Ishikawa (cell line): Measurements from ENCODE around the gene ADARB1.

Source experiments
- CEBPB ChIP-seq: IDR thresholded peaks from 2 replicates; pipeline ENCODE4 v1.6.1; 2012
- CREB1 ChIP-seq: IDR thresholded peaks from 2 replicates; pipeline ENCODE4 v1.6.1; 2012; ENCODE audit warnings: low read depth
- EGR1 ChIP-seq: IDR thresholded peaks from 2 replicates; pipeline ENCODE4 v1.6.1; 2012
- EP300 ChIP-seq: IDR thresholded peaks from 2 replicates; pipeline ENCODE4 v1.6.1; 2012; ENCODE audit warnings: borderline replicate concordance
- FOXM1 ChIP-seq: IDR thresholded peaks from 2 replicates; pipeline ENCODE4 v1.6.1; 2012; ENCODE audit warnings: low read depth, borderline replicate concordance
- NFIC ChIP-seq: IDR thresholded peaks from 2 replicates; pipeline ENCODE4 v1.6.1; 2012
- RAD21 ChIP-seq: IDR thresholded peaks from 2 replicates; pipeline ENCODE4 v1.6.1; 2012; ENCODE audit warnings: low read depth
- TAF1 ChIP-seq: IDR thresholded peaks from 2 replicates; pipeline ENCODE4 v1.6.1; 2012; ENCODE audit warnings: low read depth, mild to moderate bottlenecking
- TCF12 ChIP-seq: IDR thresholded peaks from 2 replicates; pipeline ENCODE4 v1.6.1; 2012; ENCODE audit warnings: low read depth
- TEAD4 ChIP-seq: IDR thresholded peaks from 2 replicates; pipeline ENCODE4 v1.6.1; 2012
- YY1 ChIP-seq: IDR thresholded peaks from 2 replicates; pipeline ENCODE4 v1.6.1; 2012; ENCODE audit warnings: low read depth
- ZBTB7A ChIP-seq: IDR thresholded peaks from 2 replicates; pipeline ENCODE4 v1.6.1; 2012; ENCODE audit warnings: low read depth
- TF ChIP-seq, protein P1 (sequence below): IDR thresholded peaks from 2 replicates; pipeline ENCODE4 v1.6.1; 2012
- TF ChIP-seq, protein P2 (sequence below): IDR thresholded peaks from 2 replicates; pipeline ENCODE4 v1.6.1; 2012
- TF ChIP-seq, protein P3 (sequence below): IDR thresholded peaks from 2 replicates; pipeline ENCODE4 v1.6.1; 2012; ENCODE audit warnings: low read depth, mild to moderate bottlenecking

ADARB1 gene

DNA sequence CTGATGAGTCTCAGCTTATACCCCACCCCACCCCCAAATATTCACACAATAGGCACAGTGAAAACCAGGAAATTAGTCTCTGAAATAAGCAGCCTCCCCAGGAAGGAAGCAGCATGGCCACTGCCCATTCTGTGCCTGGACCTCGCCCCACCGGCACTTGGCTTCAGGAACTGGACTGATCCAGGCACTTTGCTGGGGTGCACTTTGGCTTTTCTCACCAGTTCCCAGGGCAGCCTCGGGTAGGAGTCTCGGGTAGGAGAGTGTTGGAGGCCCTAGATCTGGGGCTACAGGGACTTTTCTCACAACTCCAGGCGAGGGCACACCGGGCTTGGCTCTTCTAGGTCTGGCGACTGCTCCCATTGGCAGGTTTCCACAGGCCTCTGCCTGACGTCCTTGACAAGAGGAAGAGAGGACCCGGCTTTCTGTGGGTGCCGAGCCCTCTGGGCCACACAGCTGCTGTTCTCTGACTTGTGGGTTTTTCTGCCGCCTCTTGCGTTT, 18.7 kb downstream of the ADARB1 start:
- no peak for TF ChIP-seq EP300
- TF ChIP-seq CREB1, result no peak
- TF ChIP-seq, protein P1, sequence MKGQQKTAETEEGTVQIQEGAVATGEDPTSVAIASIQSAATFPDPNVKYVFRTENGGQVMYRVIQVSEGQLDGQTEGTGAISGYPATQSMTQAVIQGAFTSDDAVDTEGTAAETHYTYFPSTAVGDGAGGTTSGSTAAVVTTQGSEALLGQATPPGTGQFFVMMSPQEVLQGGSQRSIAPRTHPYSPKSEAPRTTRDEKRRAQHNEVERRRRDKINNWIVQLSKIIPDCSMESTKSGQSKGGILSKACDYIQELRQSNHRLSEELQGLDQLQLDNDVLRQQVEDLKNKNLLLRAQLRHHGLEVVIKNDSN, result no peak
- no peak for TF ChIP-seq NFIC
- TF ChIP-seq EGR1, result no peak
- TF ChIP-seq RAD21, result no peak
- TF ChIP-seq, protein P2, sequence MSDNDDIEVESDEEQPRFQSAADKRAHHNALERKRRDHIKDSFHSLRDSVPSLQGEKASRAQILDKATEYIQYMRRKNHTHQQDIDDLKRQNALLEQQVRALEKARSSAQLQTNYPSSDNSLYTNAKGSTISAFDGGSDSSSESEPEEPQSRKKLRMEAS, result no peak
- TF ChIP-seq YY1, result no peak
- TF ChIP-seq FOXM1, result no peak

DNA sequence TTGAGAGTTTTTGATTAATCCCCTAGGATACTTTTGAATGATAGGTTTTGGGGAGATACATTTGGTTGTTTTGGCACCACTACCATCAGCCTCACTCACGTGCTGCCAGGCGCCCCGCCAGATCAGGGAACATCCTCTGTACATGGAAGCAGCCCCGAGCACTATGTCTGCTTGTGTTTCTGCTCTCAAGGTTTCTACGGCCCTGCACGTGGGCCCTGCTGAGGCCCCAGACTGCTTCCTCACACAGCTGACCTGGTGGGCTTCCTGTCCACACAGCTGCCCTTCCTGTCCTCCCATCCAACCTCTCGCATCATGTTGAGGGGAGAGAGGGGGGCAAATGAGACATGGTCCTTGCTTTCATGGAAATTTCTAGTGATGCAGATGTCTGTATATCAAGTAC, 20.0 kb downstream of the ADARB1 start:
- TF ChIP-seq, protein P2, result no peak
- TF ChIP-seq, protein P3, sequence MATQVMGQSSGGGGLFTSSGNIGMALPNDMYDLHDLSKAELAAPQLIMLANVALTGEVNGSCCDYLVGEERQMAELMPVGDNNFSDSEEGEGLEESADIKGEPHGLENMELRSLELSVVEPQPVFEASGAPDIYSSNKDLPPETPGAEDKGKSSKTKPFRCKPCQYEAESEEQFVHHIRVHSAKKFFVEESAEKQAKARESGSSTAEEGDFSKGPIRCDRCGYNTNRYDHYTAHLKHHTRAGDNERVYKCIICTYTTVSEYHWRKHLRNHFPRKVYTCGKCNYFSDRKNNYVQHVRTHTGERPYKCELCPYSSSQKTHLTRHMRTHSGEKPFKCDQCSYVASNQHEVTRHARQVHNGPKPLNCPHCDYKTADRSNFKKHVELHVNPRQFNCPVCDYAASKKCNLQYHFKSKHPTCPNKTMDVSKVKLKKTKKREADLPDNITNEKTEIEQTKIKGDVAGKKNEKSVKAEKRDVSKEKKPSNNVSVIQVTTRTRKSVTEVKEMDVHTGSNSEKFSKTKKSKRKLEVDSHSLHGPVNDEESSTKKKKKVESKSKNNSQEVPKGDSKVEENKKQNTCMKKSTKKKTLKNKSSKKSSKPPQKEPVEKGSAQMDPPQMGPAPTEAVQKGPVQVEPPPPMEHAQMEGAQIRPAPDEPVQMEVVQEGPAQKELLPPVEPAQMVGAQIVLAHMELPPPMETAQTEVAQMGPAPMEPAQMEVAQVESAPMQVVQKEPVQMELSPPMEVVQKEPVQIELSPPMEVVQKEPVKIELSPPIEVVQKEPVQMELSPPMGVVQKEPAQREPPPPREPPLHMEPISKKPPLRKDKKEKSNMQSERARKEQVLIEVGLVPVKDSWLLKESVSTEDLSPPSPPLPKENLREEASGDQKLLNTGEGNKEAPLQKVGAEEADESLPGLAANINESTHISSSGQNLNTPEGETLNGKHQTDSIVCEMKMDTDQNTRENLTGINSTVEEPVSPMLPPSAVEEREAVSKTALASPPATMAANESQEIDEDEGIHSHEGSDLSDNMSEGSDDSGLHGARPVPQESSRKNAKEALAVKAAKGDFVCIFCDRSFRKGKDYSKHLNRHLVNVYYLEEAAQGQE, result no peak
- no peak for TF ChIP-seq TCF12
- no peak for TF ChIP-seq CREB1
- TF ChIP-seq ZBTB7A, result no peak
- TF ChIP-seq TEAD4, result no peak

DNA sequence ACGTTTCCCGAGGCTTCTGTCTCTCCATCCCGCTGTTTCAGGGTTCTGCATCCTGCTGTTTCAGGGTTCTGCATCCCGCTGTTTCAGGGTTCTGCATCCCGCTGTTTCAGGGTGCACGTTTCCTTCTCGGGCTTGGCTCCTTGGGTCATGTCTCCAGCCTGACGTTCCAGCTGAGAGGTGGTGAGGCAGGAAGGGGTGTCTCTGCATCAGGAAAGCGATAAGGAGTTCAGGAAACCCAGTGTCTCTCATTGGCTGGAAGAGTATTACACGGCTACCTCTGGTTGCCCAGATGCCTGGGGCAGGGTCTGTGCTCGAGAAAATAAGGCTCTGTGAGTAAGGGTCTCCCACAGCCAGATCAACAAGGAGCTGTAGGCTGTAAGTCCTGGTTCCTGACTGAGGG, 21.1 kb downstream of the ADARB1 start:
- TF ChIP-seq NFIC, result no peak
- no peak for TF ChIP-seq FOXM1
- no peak for TF ChIP-seq EGR1
- TF ChIP-seq, protein P2, result no peak
- no peak for TF ChIP-seq CREB1
- TF ChIP-seq TCF12, result no peak
- TF ChIP-seq YY1, result no peak
- TF ChIP-seq CEBPB, result no peak
- TF ChIP-seq EP300, result no peak

DNA sequence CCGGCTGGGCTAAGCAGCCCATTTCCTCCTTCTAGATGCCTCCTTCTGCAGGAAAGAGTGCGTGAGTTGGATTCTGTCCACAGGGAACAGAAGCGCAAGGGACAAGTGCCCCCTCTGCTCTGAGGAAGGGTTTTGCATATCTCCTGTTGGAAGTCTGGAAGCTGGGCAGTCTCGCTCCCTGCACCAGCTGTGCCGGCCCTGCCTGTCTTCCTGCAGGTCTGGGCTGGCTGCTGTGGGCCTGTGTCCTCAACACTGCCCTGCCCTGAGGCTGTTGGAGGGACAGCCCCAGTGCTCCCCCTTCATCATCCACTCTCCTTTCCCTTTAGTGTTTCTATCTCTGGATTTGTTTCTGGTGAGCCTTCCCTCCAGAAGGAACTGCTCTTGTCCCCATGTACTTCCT, 21.8 kb downstream of the ADARB1 start:
- TF ChIP-seq RAD21 (no peak), FOXM1 (no peak), EP300 (no peak), TAF1 (no peak), NFIC (no peak), ZBTB7A (no peak), EGR1 (no peak), CREB1 (no peak)
- TF ChIP-seq, protein P2, result no peak
- TF ChIP-seq, protein P1, result no peak
- TF ChIP-seq, protein P3, result no peak

DNA sequence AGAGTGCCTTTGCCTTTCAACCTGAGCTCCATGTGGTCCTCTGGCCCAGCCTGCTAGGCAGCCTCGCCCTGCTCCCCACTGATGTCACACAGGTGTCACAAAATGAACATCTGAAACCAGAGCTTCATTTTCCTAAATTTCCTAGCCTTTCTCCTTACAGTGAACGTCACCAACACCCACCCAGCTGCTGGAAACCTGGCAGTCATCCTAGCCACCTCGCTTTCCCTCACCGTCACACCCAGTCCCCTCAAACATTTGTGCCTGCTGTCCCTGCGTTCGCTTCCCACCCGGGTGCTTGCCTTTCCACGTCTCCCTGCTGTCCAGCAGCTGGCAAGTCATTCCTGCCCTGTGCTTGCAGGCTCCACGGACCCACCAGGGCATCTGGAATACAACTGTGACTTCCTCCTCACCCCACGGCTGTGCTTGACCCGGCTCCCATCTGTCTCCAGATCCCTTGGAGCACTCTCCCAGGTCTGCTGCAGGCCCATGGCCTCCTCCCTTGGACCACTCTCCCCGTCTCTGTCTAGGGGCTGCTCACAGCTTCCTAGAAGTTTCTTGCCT, 23.5 kb downstream of the ADARB1 start:
- no peak for TF ChIP-seq CREB1
- TF ChIP-seq TAF1, result no peak
- no peak for TF ChIP-seq CEBPB
- TF ChIP-seq, protein P2, result no peak
- TF ChIP-seq, protein P1, result no peak
- no peak for TF ChIP-seq EGR1
- no peak for TF ChIP-seq TCF12
- TF ChIP-seq ZBTB7A, result no peak

DNA sequence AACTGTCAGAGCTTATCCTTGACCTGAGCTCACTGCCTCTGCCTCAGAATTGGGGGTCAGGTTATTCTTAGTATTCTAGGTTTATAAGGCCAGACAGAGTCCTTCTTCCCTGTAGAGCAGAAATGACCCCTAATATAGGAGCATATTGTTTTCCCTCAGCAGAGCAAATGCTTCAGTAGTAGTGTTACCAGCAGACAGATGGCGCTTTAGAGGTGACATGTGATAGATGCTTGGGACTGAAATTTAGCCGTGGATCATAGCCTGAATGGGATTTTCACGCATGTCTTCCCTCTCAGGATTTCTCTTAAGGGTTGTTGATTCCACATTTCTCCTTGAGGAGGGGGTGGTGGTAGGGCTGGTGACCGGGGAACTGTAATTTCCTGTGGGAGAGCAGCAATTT, 24.5 kb downstream of the ADARB1 start:
- TF ChIP-seq RAD21, result peak; percentile 38; the same call in 1 of the 2 replicates
- no peak for TF ChIP-seq CEBPB
